K562 (cell line): ENCODE measurements around the gene CACNA2D3. TPM values are rescaled to one million over a fixed set of nuclear protein-coding genes. Genes with fewer than 3 reads are reported as not detected.

Source experiments
- ATAC-seq: fragments of 200-7000 bp; cut with Tn5 transposase; 3 replicates; pipeline ENCODE4 v1.9.1; 2020; ENCODE audit warnings: moderate library complexity
- BruUV-seq: library from RNA; stranded (reverse); fragments of 400-500 nt; replicated peaks from 2 replicates; lab custom pipeline; 2021; lab: Mats Ljungman, UMichigan
- CTCF ChIA-PET: fragments of 300-600 bp; formaldehyde crosslinking; extraction: SDS; loops from one replicate; lab custom pipeline; 2021; ENCODE audit warnings: low intra/inter-chr PET ratio; lab: Yijun Ruan, JAX
- POLR2A ChIA-PET: fragments of 300-600, 350-650 bp; sonication (Branson Sonifier 250); formaldehyde crosslinking; extraction: SDS; loops from one replicate; lab custom pipeline; 2021; ENCODE audit warnings: antibody characterized with exemption, inconsistent platforms; lab: Yijun Ruan, JAX
- DNase-seq, 4 experiments: peaks; one replicate each; pipeline versions ENCODE4 v3.0.0 to v3.0.0-alpha.2; 2011 to 2018; ENCODE audit warnings: low spot score in 3 of 4, mixed read lengths in 3 of 4; ENCODE audit errors: extremely low read depth in 1 of 4
- FAIRE-seq: peaks from 2 replicates; lab custom pipeline; 2011; peaks lifted over from hg19 to GRCh38; lab: Jason Lieb, UNC
- H2AFZ ChIP-seq: 2 replicates; pipeline ENCODE4 v1.6.0; 2011; ENCODE audit warnings: low read depth, low read length, control low read depth, inconsistent platforms
- H3K27ac ChIP-seq: fragments of 200-600 bp; 3 replicates; pipeline ENCODE4 v1.8.0; 2011; ENCODE audit warnings: low read depth, mild to moderate bottlenecking, control low read depth, inconsistent platforms, low read length, moderate library complexity, mixed read lengths; ENCODE audit errors: extremely low read depth
- H3K27me3 ChIP-seq, 2 experiments: fragments of 300-600 bp in 1 of 2; 2 replicates in 1 of 2; 3 replicates in 1 of 2; pipeline versions ENCODE4 v1.6.0 to v1.8.0; 2011; ENCODE audit warnings: inconsistent platforms in 2 of 2, low read length in 2 of 2, mild to moderate bottlenecking in 1 of 2, mixed read lengths in 1 of 2, moderate library complexity in 1 of 2; ENCODE audit not compliant: control insufficient read depth in 2 of 2, insufficient read depth in 2 of 2
- H3K36me3 ChIP-seq: fragments of 300-600 bp; 3 replicates; pipeline ENCODE4 v1.8.0; 2011; ENCODE audit warnings: mild to moderate bottlenecking, low read length, inconsistent platforms; ENCODE audit not compliant: control insufficient read depth, insufficient read depth
- H3K4me1 ChIP-seq, 2 experiments: fragments of 200-600 bp in 1 of 2; replicated peaks in 1 of 2; 2 replicates in 1 of 2; 3 replicates in 1 of 2; pipeline versions ENCODE4 v1.5.1 to v1.8.0; 2011; ENCODE audit warnings: inconsistent platforms in 2 of 2, low read length in 2 of 2, mild to moderate bottlenecking in 1 of 2, mixed read lengths in 1 of 2, moderate library complexity in 1 of 2; ENCODE audit not compliant: control insufficient read depth in 2 of 2, insufficient read depth in 2 of 2
- H3K4me2 ChIP-seq: 2 replicates; pipeline ENCODE4 v1.6.1; 2011; ENCODE audit warnings: low read length, control low read depth, inconsistent platforms, mixed read lengths; ENCODE audit not compliant: insufficient read depth
- H3K4me3 ChIP-seq: fragments of 200-600 bp; sonication (generic), shearing (Covaris generic); 2 replicates; pipeline ENCODE4 v1.5.1; 2016; ENCODE audit warnings: control low read depth, inconsistent platforms
- H3K79me2 ChIP-seq: fragments of 200-600 bp; 3 replicates; pipeline ENCODE4 v1.8.0; 2011; ENCODE audit warnings: low read length, inconsistent platforms; ENCODE audit not compliant: control insufficient read depth, insufficient read depth
- H3K9ac ChIP-seq, 2 experiments: 2 replicates each; pipeline versions ENCODE4 v1.6.0 to v1.6.1; 2011; ENCODE audit warnings: low read depth in 2 of 2, low read length in 2 of 2, control low read depth in 1 of 2, inconsistent platforms in 1 of 2, mild to moderate bottlenecking in 1 of 2, mixed read lengths in 1 of 2; ENCODE audit not compliant: insufficient read depth in 1 of 2
- H3K9me1 ChIP-seq: one replicate; pipeline ENCODE4 v1.6.0; 2011; ENCODE audit warnings: inconsistent platforms, mild to moderate bottlenecking, low read length, moderate library complexity; ENCODE audit not compliant: control insufficient read depth, insufficient read depth
- H3K9me3 ChIP-seq: replicated peaks from 2 replicates; pipeline ENCODE4 v1.5.1; 2011; ENCODE audit warnings: low read depth, low read length, inconsistent platforms; ENCODE audit not compliant: control insufficient read depth, insufficient read depth
- H4K20me1 ChIP-seq: replicated peaks from 2 replicates; pipeline ENCODE4 v1.6.1; 2011; ENCODE audit warnings: low read length, inconsistent platforms, mixed read lengths; ENCODE audit not compliant: control insufficient read depth, insufficient read depth
- CBX3 ChIP-seq, 2 experiments: IDR thresholded peaks; 1 replicate in 1 of 2; 2 replicates in 1 of 2; pipeline ENCODE4 v1.6.1; 2012; ENCODE audit warnings: inconsistent platforms in 2 of 2, low read length in 2 of 2, borderline replicate concordance in 1 of 2, control low read depth in 1 of 2
- CSDE1 ChIP-seq, 2 experiments: fragments of 450-650 bp; IDR thresholded peaks; 2 replicates each; pipeline ENCODE4 v1.6.1; 2016; ENCODE audit warnings: mild to moderate bottlenecking in 1 of 2
- KDM1A ChIP-seq, 2 experiments: fragments of 450-650 bp; IDR thresholded peaks; 2 replicates each; pipeline ENCODE4 v1.6.1; 2016; ENCODE audit warnings: mild to moderate bottlenecking in 2 of 2
- LARP7 ChIP-seq: fragments of 450-650 bp; IDR thresholded peaks from 2 replicates; pipeline ENCODE4 v1.6.1; 2016
- NR2C2 ChIP-seq, 2 experiments: fragments of 200-800 bp in 1 of 2; sonication (Bioruptor generic) in 1 of 2; sonication (generic) in 1 of 2; formaldehyde crosslinking in 1 of 2; IDR thresholded peaks; 2 replicates each; pipeline versions ENCODE4 v1.6.1 to v1.8.0; 2016 to 2022; ENCODE audit warnings: mild to moderate bottlenecking in 1 of 2, missing compliant biosample characterization in 1 of 2, missing genetic modification characterization in 1 of 2, missing genetic modification reagents in 1 of 2
- THRAP3 ChIP-seq: fragments of 450-650 bp; IDR thresholded peaks from 2 replicates; pipeline ENCODE4 v1.6.1; 2016; ENCODE audit warnings: mild to moderate bottlenecking, inconsistent platforms, borderline replicate concordance
- ZFP91 ChIP-seq: sonication (generic); formaldehyde crosslinking; IDR thresholded peaks from 2 replicates; pipeline ENCODE4 v1.8.0; 2022; ENCODE audit warnings: mild to moderate bottlenecking, missing genetic modification reagents
- WGBS: fragments of 100-300 bp; shearing (Covaris generic); methylation state at CpG from one replicate; pipeline ENCODE4 v1.1.6; 2016; ENCODE audit warnings: low coverage, mixed read lengths; ENCODE audit not compliant: insufficient coverage; ENCODE audit errors: missing lambda C conversion rate; 5-methylcytosine and 5-hydroxymethylcytosine counted together
- in situ Hi-C: fragments of 300-500 bp; cut with MboI; formaldehyde crosslinking; loops from 4 replicates; pipeline ENCODE4 v1.15.0; 2018; ENCODE audit warnings: inconsistent platforms, mixed read lengths
- intact Hi-C: fragments of 100-400 bp; cut with micrococcal nuclease; formaldehyde crosslinking; loops from 2 replicates; pipeline ENCODE4 v1.14.2; 2022
- polyA plus RNA-seq, 8 experiments: library from polyadenylated mRNA; depleted of rRNA in 4 of 8; stranded (reverse) in 5 of 8; unstranded in 3 of 8; fragments of >200 nt; fragmentation: Nextera tagmentation in 2 of 8; fragmentation: Illumina TruSeq in 1 of 8; extraction: Ambion mirVana in 2 of 8; extraction: Trizol in 1 of 8; gene quantifications; 2 replicates each; pipeline versions ENCODE4 v1.2.1 to v1.2.3, GENCODE V29; 2011 to 2014; ENCODE audit warnings: inconsistent platforms in 1 of 8, missing spikeins in 1 of 8
- total RNA-seq, 7 experiments: library from RNA; depleted of rRNA in 6 of 7; stranded (reverse); fragments of >200 nt in 6 of 7; fragmentation: Illumina TruSeq in 2 of 7; extraction: Trizol in 2 of 7; gene quantifications; 2 replicates each; pipeline versions ENCODE4 v1.2.1 to v1.2.3, GENCODE V29; 2011 to 2021; ENCODE audit warnings: low replicate concordance in 1 of 7
- TF ChIP-seq, protein P1 (sequence below): fragments of 450-650 bp; IDR thresholded peaks from 2 replicates; pipeline ENCODE4 v1.6.1; 2016; ENCODE audit warnings: mild to moderate bottlenecking
- TF ChIP-seq, protein P2 (sequence below): fragments of 200-800 bp; sonication (Bioruptor generic); IDR thresholded peaks from 2 replicates; pipeline ENCODE4 v1.6.1; 2017; ENCODE audit warnings: missing genetic modification characterization, missing compliant biosample characterization

CACNA2D3 gene
- total and polyA plus RNA-seq, 9 of the 15 experiments (the other 6 are each of a cell fraction or from before 2014, with no cell fraction given) = 0.01 TPM; not detected in 8

- H3K27me3 ChIP-seq = no peaks in the 10 kb centered on the region
- POLR2A ChIA-PET = no interaction called here
- H3K79me2 ChIP-seq = no peaks in the 10 kb centered on the region
- no peak overlapping the region for H3K4me3 ChIP-seq
- no peaks in the 10 kb centered on the region for H3K36me3 ChIP-seq
- intact Hi-C loops = no loop called here
- H3K9me1 ChIP-seq = no peaks in the 10 kb centered on the region
- CTCF ChIA-PET = no interaction called here
- WGBS = 0% methylated on average over 7 of the region's 7 CpGs
- no peak for FAIRE-seq
- no peaks in the 10 kb centered on the region; the same call in 1 of the 2 replicates for H4K20me1 ChIP-seq
- TF ChIP-seq CSDE1 (IDR thresholded peaks at IDR 0.05) (no peak), THRAP3 (no peak)
- in situ Hi-C loops = no loop called here
- no peak overlapping the region for H3K27ac ChIP-seq
- no peaks in the 10 kb centered on the region for H3K9me3 ChIP-seq
- no TSS peak for BruUV-seq
- no peak overlapping the region for H3K4me2 ChIP-seq
- no peak for DNase-seq
- no peak overlapping the region for H2AFZ ChIP-seq
- H3K9ac ChIP-seq = no peak overlapping the region
- ATAC-seq = no peak
- H3K4me1 ChIP-seq = peaks cover 0 to 3% of the 10 kb centered on the region in 2 experiments; a peak in 3 of 5 replicates
Observed at GRCh38 chr3:54578417-54578816, 456.1 kb downstream of the CACNA2D3 start.

DNA sequence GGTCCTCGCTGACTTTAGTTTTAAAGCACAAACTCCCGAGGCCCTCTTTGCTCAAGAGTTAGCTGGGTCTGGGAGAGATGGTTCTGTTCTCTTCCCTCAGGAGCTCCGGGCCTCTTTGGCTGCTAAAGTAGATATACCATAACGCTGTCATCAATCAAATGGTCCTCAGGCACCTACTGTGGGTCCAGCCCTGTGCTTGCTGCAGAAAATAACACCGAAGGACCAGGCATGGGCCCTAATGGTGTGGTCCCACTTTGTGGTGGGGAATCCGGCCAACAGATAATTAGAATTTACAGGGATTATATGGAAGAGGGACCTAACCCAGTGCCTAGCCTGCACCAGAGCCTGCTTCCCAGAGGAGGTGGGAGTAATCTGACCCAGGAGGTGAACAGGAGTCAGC lies 458.1 kb downstream of the CACNA2D3 start:
- WGBS = 0% methylated on average over 4 of the region's 6 CpGs
- no peak overlapping the region for H3K27ac ChIP-seq
- H3K9me3 ChIP-seq = no peaks in the 10 kb centered on the region
- FAIRE-seq (no peak), ATAC-seq (no peak), DNase-seq (no peak)
- H2AFZ ChIP-seq = no peak overlapping the region
- H3K9ac ChIP-seq = no peak overlapping the region
- BruUV-seq = no TSS peak
- CTCF ChIA-PET = no interaction called here
- no peaks in the 10 kb centered on the region for H3K36me3 ChIP-seq
- POLR2A ChIA-PET = no interaction called here
- intact Hi-C loops (no loop called here), in situ Hi-C loops (no loop called here)
- H3K4me2 ChIP-seq = no peak overlapping the region
- no peak overlapping the region for H3K4me3 ChIP-seq
- H3K9me1 ChIP-seq = no peaks in the 10 kb centered on the region
- no peaks in the 10 kb centered on the region for H3K79me2 ChIP-seq
- H3K4me1 ChIP-seq = peaks cover 0 to 3% of the 10 kb centered on the region in 2 experiments; a peak in 3 of 5 replicates
- no peaks in the 10 kb centered on the region for H3K27me3 ChIP-seq
- no peaks in the 10 kb centered on the region; the same call in 1 of the 2 replicates for H4K20me1 ChIP-seq
- no peak for TF ChIP-seq NR2C2 (CRISPR knock-in tag; IDR thresholded peaks at IDR 0.05)
- no peak for TF ChIP-seq NR2C2 (tag; IDR thresholded peaks at IDR 0.05)
- TF ChIP-seq, protein P1, sequence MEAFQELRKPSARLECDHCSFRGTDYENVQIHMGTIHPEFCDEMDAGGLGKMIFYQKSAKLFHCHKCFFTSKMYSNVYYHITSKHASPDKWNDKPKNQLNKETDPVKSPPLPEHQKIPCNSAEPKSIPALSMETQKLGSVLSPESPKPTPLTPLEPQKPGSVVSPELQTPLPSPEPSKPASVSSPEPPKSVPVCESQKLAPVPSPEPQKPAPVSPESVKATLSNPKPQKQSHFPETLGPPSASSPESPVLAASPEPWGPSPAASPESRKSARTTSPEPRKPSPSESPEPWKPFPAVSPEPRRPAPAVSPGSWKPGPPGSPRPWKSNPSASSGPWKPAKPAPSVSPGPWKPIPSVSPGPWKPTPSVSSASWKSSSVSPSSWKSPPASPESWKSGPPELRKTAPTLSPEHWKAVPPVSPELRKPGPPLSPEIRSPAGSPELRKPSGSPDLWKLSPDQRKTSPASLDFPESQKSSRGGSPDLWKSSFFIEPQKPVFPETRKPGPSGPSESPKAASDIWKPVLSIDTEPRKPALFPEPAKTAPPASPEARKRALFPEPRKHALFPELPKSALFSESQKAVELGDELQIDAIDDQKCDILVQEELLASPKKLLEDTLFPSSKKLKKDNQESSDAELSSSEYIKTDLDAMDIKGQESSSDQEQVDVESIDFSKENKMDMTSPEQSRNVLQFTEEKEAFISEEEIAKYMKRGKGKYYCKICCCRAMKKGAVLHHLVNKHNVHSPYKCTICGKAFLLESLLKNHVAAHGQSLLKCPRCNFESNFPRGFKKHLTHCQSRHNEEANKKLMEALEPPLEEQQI = no peak
- TF ChIP-seq, protein P2, sequence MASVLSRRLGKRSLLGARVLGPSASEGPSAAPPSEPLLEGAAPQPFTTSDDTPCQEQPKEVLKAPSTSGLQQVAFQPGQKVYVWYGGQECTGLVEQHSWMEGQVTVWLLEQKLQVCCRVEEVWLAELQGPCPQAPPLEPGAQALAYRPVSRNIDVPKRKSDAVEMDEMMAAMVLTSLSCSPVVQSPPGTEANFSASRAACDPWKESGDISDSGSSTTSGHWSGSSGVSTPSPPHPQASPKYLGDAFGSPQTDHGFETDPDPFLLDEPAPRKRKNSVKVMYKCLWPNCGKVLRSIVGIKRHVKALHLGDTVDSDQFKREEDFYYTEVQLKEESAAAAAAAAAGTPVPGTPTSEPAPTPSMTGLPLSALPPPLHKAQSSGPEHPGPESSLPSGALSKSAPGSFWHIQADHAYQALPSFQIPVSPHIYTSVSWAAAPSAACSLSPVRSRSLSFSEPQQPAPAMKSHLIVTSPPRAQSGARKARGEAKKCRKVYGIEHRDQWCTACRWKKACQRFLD (CRISPR knock-in tag) = no peak
- no peak for TF ChIP-seq LARP7
- TF ChIP-seq ZFP91 (CRISPR knock-in tag) = no peak
- TF ChIP-seq CBX3 (IDR thresholded peaks at IDR 0.05; ENCODE audit: borderline replicate concordance in 1 of 2, low read length in 2 of 2) = no peak
- no peak for TF ChIP-seq KDM1A (IDR thresholded peaks at IDR 0.05)
